Rectal smooth muscle tissue (tissue), 1 donor: ENCODE results near the gene LRFN2.

Source experiments
- H3K27ac ChIP-seq: one replicate; pipeline ENCODE4 v1.7.0; 2013; ENCODE audit warnings: low read depth, low read length, inconsistent platforms
- H3K27me3 ChIP-seq: one replicate; pipeline ENCODE4 v1.7.0; 2013; ENCODE audit warnings: low read length; ENCODE audit not compliant: control insufficient read depth, insufficient read depth
- H3K36me3 ChIP-seq: one replicate; pipeline ENCODE4 v1.7.0; 2013; ENCODE audit warnings: low read length; ENCODE audit not compliant: control insufficient read depth, insufficient read depth
- H3K4me1 ChIP-seq: one replicate; pipeline ENCODE4 v1.7.0; 2013; ENCODE audit warnings: low read length; ENCODE audit not compliant: control insufficient read depth, insufficient read depth
- H3K4me3 ChIP-seq: one replicate; pipeline ENCODE4 v1.7.0; 2013; ENCODE audit warnings: low read length
- H3K9ac ChIP-seq: one replicate; pipeline ENCODE4 v1.7.0; 2013; ENCODE audit warnings: low read length

LRFN2 gene

GRCh38 chr6:40355532-40355931 is 231.6 kb downstream of the LRFN2 start:
- Histone ChIP-seq H3K27me3 (no peaks in the 10 kb centered on the region), H3K4me3 (no peak overlapping the region), H3K36me3 (no peaks in the 10 kb centered on the region), H3K9ac (no peak overlapping the region), H3K27ac (no peak overlapping the region), H3K4me1 (no peaks in the 10 kb centered on the region)

GRCh38 chr6:40355066-40355465 is 232.1 kb downstream of the LRFN2 start:
- no peak overlapping the region for H3K4me3 ChIP-seq
- no peaks in the 10 kb centered on the region for H3K4me1 ChIP-seq
- no peak overlapping the region for H3K9ac ChIP-seq
- H3K27me3 ChIP-seq = no peaks in the 10 kb centered on the region
- no peak overlapping the region for H3K27ac ChIP-seq
- no peaks in the 10 kb centered on the region for H3K36me3 ChIP-seq

GRCh38 chr6:40353967-40354452 is 233.2 kb downstream of the LRFN2 start:
- Histone ChIP-seq H3K4me1 (no peaks in the 10 kb centered on the region), H3K9ac (no peak overlapping the region), H3K27me3 (no peaks in the 10 kb centered on the region), H3K36me3 (no peaks in the 10 kb centered on the region), H3K27ac (no peak overlapping the region), H3K4me3 (no peak overlapping the region)

- H3K9ac ChIP-seq = no peak overlapping the region
- no peak overlapping the region for H3K27ac ChIP-seq
- H3K36me3 ChIP-seq = no peaks in the 10 kb centered on the region
- no peaks in the 10 kb centered on the region for H3K4me1 ChIP-seq
- no peaks in the 10 kb centered on the region for H3K27me3 ChIP-seq
- H3K4me3 ChIP-seq = no peak overlapping the region
Observed at GRCh38 chr6:40353197-40353966, 233.8 kb downstream of the LRFN2 start.

- Histone ChIP-seq H3K36me3 (no peaks in the 10 kb centered on the region), H3K27me3 (no peaks in the 10 kb centered on the region), H3K9ac (no peak overlapping the region), H3K27ac (no peak overlapping the region), H3K4me1 (no peaks in the 10 kb centered on the region), H3K4me3 (no peak overlapping the region)
Observed at GRCh38 chr6:40352527-40353170, 234.5 kb downstream of the LRFN2 start.

GRCh38 chr6:40352006-40352405 is 235.2 kb downstream of the LRFN2 start:
- no peaks in the 10 kb centered on the region for H3K27me3 ChIP-seq
- no peak overlapping the region for H3K9ac ChIP-seq
- no peak overlapping the region for H3K27ac ChIP-seq
- no peak overlapping the region for H3K4me3 ChIP-seq
- H3K36me3 ChIP-seq = no peaks in the 10 kb centered on the region
- no peaks in the 10 kb centered on the region for H3K4me1 ChIP-seq

- Histone ChIP-seq H3K36me3 (no peaks in the 10 kb centered on the region), H3K27me3 (no peaks in the 10 kb centered on the region), H3K27ac (no peak overlapping the region), H3K4me1 (no peaks in the 10 kb centered on the region), H3K9ac (no peak overlapping the region), H3K4me3 (no peak overlapping the region)
Observed at GRCh38 chr6:40350747-40351217, 236.4 kb downstream of the LRFN2 start.

- no peak overlapping the region for H3K27ac ChIP-seq
- H3K9ac ChIP-seq = no peak overlapping the region
- no peaks in the 10 kb centered on the region for H3K36me3 ChIP-seq
- H3K4me3 ChIP-seq = no peak overlapping the region
- H3K4me1 ChIP-seq = no peaks in the 10 kb centered on the region
- H3K27me3 ChIP-seq = no peaks in the 10 kb centered on the region
Observed at GRCh38 chr6:40349901-40350746, 237.0 kb downstream of the LRFN2 start.

- no peaks in the 10 kb centered on the region for H3K4me1 ChIP-seq
- no peaks in the 10 kb centered on the region for H3K36me3 ChIP-seq
- H3K9ac ChIP-seq = no peak overlapping the region
- no peak overlapping the region for H3K27ac ChIP-seq
- H3K27me3 ChIP-seq = no peaks in the 10 kb centered on the region
- no peak overlapping the region for H3K4me3 ChIP-seq
Observed at GRCh38 chr6:40349123-40349900, 237.9 kb downstream of the LRFN2 start.

GRCh38 chr6:40348591-40348990 is 238.6 kb downstream of the LRFN2 start:
- Histone ChIP-seq H3K27ac (no peak overlapping the region), H3K27me3 (no peaks in the 10 kb centered on the region), H3K9ac (no peak overlapping the region), H3K4me1 (no peaks in the 10 kb centered on the region), H3K4me3 (no peak overlapping the region), H3K36me3 (no peaks in the 10 kb centered on the region)

- H3K27me3 ChIP-seq = no peaks in the 10 kb centered on the region
- H3K27ac ChIP-seq = no peak overlapping the region
- no peak overlapping the region for H3K9ac ChIP-seq
- no peak overlapping the region for H3K4me3 ChIP-seq
- H3K4me1 ChIP-seq = no peaks in the 10 kb centered on the region
- no peaks in the 10 kb centered on the region for H3K36me3 ChIP-seq
Observed at GRCh38 chr6:40347571-40348011, 239.6 kb downstream of the LRFN2 start.
